HG02840 (cell line): Measurements from ENCODE around the gene CYRIA.

Source experiments
- ATAC-seq: cut with Tn5 transposase; IDR thresholded peaks from one replicate; pipeline ENCODE4 v1.9.1; 2021; ENCODE audit warnings: mild to moderate bottlenecking, moderate library complexity, moderate number of reproducible peaks; ENCODE audit not compliant: unreplicated experiment, low FRiP score

The CYRIA gene

DNA sequence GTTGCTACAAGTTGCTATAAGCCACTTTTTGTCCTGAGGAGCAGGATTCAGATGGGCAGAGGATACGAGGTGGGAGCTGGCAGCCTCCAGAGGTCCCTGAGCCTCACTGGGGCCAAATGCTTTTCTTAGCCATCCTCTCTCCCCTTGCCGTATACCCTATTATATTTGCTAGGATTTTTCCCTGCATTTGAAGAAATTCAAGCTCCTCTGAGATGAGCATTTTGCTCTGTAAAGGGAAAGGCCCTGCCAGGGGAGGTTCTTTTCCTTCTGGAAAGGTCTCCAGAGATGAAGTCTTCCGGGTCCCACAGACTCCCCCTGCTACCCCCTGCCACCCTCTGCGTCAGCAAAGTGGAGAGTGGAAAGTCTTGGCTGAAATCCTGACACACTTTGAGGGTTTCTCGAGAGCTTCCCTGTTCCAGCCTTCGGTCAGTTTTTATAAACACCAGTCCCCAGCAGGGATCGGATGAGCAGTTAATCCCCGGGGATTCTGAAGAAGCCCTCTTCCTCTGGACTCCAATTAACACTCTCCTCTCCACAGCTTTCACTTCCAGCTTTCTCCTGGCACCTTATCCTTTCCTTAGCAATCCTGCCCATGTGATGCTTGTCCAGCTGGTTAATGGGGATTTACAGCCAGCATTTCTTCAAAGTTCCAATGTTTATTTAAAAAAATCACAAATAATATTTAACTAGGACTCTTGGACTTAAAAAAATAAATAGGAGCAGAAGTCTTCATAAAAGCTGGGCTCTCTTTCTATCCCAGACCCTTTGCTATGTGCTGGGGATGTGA is 13.1 kb downstream of the CYRIA start:
- no peak for ATAC-seq

DNA sequence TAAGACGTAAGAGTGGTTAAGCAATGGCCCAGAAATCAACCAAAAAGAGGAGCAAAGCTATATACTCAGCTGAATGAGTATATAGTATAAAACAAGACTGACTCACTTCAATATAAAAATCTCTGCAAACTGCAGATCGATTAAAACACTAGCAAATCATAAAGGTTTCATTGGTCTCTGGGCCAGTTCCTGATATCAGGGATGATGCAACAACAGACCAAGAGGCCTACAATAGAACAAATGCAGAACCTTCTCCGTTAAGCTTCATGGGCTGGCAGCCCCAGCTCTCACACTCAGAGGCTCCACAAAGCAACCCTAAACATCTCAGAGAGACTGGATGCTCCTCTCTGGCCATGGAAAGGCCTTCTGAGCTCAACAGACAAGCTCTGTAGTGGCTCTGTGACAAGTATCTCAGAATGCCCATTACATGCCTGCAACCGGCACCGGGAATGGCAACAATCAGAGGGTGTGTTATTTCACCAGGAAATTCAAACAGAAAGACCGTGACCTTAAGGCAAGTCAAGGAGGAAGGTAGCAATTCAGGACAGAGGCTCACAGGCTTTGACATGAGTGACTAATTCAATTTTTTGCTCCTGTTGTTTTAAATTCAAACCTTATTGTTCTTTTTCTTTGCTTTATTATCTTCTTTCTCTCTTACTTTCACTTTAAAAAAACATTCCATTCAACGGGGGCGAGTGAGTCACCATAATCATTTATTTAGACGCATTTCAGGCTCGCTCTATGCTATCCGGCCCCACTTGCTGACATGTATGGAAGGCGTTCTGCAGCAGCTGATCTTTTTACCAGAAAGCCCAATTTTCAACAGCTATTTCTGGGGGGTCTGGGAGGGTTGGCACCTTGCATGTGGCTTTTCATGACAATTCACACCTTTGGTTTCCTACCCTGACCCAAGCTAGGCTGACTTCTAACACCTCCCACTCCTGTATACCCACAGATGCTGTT is 15.1 kb downstream of the CYRIA start:
- ATAC-seq: no peak

DNA sequence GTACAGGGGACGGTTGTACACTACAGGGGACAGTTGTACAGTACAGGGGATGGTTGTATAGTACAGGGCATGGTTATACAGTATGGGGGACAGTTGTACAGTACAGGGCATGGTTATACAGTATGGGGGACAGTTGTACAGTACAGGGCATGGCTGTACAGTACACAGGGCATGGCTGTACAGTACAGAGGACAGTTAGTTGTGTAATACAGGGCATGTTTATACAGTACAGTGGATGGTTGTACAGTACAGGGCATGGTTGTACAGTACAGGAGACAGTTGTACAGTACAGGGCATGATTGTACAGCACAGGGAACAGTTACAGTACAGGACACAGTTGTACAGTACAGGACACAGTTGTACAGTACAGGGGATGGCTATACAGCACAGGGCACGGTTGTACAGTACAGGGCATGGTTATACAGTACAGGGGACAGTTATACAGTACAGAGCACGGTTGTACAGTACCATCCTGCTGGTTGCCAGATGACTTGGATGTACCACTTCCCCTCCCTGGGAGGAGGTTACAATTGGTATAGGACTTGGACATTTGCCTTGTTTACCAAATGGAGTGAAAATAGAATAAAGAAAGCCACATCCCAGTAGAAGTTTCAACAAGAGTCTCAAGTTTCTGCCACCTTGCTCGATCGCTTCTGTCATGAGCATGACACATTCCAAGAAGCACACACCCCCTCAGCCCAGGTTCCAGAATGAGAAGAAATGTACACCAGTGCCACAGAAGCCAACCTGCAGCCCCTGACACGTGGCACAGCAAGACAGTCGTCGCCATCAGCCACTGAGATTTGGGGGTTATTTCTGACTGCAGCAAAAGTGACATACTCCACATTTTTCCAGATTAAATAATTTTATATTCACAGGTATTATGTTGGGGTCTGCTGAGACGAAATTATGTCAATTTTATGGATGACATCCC is 16.0 kb downstream of the CYRIA start:
- no peak for ATAC-seq

DNA sequence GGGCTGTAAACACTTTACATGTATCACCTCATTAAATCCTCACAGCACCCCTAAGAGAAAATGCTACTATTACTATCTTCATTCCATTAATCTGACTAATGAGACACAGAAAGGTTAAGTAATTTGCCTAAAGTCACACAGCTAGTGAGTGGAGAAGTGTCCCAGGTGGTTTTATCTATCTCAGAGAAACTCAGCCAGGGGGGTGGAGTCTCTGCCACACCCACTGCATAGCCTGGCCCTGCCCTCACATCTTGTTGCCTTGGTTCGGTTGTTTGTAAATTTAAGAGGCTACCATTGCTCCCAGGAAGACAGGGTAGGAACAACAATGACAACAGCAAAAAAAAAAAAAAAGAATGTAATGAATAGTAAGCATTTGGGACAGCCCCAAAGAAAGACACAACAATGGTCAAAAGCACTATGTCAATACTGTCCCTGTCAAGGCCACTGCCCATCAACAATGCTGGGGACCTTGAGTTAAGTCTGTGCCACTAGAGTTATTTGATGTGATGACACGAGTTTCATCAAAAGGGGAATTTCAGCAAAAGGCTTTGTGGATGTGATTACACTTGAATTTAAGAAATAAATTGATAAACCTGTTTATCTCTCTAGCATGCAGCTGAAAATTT is 17.5 kb downstream of the CYRIA start:
- ATAC-seq: no peak

DNA sequence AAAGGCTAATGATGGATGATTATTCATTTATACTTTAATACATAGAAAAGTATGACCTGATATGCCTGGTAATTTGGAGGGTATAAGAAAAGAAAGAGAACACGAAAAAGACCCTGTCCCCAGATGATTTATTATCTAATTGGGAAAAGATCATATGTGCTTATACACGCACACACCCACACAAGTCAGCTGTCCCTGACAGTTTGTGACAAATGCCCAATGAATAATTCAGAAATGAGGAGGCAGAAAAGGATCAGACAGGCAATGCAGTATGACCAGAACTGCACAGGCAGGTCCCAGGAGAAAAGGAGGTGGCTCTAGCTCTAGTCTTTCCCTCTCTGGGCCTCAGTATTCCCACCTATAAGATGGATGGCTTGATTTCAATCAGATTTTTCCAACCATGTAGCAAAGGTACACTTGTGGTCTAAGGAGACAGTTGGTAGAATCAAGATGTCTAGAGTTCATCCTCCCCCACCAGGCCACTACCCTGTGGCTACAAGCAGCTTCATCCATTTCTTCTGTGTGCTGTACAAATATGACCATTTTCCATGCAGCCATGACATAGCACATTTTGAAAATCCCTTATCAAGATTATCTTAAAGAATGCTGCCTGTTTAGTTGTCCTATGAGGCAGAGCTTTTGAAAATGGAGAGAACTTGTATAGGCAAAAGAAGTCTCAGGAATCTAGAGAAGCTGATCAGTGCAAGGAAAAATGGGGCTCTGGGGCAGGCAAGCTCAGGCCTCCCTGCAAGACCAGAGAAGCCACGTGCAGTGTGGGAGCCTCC is 19.7 kb downstream of the CYRIA start:
- ATAC-seq: no peak

DNA sequence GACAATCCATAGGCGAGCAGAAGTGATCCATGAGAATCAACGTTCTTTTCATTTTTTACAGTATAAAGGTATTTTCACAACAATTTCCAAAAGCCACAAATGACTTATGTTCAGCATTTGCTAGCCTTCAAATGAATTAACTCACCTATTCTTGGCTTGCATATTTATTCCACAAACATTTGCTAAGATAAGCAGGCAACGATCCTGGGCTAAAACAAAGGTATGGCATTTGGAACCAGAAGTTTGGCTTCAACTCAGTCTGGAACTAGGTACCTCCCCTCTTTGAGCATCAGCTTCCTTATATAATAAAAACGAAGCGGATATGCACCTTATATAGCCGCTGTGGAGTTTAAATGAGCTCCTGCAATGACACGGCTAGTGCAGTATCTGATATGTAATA is 20.5 kb downstream of the CYRIA start:
- ATAC-seq: no peak

DNA sequence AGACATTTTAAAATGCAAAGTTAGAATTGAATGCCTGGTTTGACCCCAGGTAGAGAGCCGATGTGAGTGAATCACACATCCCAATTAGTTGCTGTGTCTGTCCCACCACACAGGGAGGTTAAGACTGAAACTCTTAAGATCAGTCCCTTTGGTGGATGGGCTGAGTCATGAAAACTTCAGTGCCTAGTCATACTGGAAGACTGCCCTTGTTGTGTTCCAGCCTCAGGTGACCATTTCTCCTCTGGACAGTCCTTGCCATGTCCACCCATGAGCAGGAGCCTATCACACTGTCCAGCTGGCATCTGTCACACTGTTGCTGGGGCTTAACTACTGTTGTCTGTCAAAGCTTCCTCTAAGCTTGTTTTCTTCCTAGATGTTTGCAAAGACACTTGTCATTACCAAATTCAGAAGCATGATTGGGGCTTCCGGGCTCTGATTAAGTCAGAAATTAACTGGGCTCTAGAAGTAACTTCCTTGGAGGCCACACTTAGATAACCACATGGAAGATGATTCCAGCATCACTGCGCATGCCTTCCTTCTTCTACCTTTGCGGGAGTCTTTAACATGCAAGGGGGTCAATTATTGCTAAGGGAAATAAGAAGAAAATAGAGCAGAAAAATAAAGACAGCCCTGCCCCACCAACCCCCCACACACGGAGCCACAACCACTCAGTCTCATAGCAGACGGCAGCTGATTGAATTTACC is 21.3 kb downstream of the CYRIA start:
- no peak for ATAC-seq

DNA sequence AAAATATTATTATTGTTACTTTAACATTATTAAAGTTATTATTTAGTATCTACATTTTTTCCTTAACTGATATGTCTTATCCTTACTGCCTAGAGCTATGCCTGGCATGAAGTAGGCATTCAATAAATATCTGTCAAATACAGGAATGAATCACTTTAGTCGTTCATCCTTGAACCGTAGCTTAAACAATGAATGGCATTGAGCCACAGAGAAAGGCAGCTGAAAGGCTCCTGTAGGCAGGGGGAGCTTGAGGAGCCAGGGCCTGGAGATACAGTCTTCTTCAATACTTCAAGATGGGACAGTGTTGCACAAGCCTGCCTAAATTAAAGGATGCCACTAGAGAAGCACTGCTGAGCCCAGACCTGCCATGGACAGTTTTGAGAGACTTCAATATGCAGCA is 22.5 kb downstream of the CYRIA start:
- ATAC-seq: no peak

DNA sequence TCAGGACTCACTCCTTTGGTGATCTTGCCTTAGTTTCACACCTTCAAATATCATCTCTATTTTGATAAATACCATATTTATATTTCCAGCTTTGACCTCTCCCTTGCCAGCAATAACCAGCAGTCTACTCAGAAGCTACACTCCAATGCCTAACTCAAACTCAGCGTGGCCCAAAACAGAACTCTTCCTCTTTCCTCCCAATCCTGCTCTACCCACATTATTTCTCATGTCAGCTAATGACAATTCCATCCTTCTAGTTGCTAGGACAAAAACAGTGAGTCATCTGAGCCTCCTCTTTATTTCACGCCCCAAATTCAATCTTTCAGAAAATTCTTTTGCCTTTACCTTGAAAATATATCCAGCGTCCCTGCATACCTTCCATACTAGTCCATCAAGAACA is 23.5 kb downstream of the CYRIA start:
- ATAC-seq: no peak

DNA sequence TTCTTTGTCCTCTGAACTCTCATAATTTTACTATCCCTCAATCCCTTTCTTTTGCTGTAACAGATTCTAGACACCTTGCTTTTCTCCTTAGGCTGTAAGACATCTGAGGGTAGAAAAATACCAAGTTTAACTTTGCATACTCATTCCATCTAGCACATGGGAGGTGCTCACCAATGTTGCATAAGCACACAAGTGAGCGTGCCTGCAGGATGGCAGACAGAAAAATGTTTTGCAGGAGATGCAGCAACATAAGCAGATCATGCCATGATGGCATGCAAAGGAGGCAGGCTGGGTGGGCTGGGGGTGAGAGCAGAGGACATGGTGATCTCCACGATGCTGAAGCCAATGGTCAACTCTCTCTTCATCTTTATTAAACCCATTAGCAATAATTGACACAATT is 24.1 kb downstream of the CYRIA start:
- no peak for ATAC-seq

DNA sequence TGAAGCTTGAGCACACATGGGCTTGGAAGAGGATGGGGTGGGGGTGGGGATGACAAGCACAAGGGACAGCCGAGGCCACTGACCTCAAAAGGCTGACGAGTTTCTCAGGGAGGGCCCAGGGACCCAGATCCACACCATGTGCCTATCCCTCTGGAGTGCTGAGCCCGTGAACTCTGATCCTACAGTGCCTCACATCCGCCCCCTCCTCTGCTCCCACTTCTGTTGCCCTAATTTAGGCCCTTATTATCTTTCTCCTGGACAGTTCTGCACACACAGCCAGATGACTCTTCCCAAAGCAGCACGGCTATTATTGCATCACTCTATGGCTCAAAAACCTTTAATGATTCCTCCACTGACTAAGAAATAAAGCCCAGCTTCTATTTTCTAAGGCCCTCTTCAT is 24.8 kb downstream of the CYRIA start:
- no peak for ATAC-seq

DNA sequence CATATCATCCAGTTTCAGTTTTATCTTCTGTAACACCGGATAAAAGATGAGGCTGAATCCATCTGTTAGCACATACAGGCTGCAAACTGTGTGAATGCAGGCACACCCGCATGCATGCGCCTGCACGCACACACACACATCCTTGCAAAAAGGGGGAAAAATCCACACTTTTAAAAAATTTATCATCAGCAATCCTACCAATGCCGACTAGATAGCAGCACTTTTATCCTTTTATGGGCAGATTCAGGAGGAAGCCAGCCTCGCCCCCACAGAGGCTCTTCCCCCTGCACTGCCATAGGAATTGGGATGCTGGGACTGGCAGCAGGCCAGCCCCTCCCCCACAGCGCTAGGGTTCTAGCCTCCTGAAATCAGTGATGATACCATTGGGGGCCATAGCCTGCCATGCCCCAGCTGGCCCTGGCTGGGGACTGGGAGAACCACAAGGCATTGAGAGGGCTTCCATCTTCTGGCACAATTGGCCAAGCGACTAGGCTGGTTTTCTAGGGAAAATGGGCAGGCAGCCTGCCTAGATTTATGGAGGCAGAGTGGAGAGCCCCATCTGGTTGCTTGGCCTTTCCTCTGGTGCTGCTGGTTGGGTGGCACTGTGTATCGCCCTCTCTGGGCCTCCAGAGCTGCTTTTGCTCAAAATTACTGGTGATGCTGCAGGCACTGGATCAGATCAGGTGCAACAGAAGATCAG is 25.5 kb downstream of the CYRIA start:
- no peak for ATAC-seq

DNA sequence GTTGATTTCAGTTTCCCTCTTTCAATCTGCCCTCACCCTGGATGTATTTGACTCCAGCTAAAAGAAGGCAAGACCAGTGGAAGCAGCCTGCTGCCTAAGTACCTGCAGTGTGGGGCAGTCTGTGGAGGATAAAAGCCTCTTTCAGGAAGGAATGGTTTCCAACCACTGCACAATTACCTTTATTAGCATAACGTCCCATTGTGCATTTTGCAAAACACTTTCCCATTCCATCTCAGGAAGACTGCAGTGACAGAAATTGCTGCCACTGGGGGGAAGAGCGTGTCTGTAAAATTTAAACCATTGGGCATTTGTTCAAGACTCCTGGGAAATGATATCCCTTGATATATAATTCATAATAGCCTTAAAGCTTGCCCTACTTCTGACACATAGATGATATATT is 26.2 kb downstream of the CYRIA start:
- no peak for ATAC-seq

DNA sequence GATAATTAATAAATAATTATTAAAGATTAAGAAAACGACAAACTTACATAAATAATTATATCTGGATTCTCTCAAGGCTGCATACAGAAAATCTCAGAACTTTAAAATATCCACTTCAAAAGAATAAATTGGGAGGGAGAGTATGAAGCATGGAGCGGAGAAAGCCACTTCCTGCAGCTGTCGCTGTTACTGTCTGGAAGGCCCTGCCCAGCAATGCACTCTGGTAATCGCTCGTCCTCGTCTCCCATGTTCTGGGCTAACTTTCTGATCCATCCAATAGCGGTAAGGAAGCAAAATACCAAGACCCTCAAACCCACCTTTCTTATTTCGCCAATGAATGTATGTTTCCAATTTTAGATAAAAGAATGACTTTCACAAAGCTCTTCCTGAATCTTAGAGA is 26.7 kb downstream of the CYRIA start:
- ATAC-seq: no peak

DNA sequence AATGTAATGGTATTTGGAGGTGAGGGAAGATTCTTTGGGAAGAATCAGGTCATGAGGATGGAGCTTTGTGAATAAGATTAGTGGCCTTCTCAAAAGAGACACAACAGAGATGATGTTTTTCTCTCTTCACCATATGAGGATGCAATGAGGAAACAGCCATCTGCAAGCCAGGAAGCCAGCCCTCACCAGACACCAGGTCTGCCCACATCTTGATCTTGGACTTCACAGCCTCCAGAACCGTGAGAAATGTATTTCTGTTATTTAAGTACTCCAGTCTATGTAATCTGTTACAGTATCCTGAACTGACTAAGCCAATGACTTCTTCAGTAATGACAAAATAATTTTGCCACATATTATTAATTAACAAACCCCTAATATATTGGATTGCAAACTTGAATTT is 28.3 kb downstream of the CYRIA start:
- ATAC-seq: no peak

DNA sequence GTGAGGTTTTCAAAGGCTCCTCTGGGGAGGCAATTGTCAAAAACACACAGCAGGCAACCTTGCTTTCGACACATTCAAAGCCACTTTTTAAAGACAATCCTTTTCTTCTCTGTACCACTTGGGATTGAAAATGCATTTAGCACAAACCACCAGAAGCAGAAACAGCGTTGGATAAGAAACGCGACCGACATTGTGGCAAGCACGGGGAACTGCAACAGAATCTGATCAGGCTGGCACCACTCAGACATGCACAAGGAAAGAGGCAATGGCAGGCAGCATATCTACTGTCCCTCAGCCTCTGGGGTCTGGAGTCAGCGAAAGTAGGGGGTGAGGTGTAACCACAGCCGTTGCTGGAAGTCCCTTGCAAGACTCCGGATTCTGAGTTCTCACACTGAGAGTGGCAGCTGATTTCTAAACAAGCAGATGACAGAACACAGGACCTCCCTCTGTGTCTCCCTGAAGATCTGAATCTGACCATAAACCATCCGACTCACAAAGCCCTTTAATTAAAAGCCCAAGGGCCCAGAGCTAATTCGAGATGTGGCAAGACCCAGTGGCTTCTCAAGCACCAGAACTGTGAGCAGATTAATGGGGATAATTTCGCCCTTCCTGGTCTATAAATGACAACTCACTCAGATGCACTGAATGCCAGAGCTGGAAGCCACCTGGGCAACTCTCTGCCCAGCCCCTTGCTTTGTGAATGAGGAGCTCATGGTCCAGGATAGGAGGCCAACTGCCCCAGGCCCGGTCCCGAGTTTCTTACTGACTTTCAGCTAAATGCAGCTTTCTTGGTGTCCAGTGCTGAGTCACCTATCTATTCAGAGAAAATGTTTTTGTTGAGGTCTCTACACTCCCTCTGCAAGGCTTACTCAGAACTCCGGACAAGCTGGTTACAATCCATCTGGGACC is 29.6 kb downstream of the CYRIA start:
- no peak for ATAC-seq
